GM21723 (cell line): ENCODE data around the gene SLC6A9.

Source experiments
- ATAC-seq: cut with Tn5 transposase; IDR thresholded peaks from one replicate; pipeline ENCODE4 v1.9.1; 2021; ENCODE audit warnings: mild to moderate bottlenecking, moderate library complexity; ENCODE audit not compliant: unreplicated experiment

Gene SLC6A9

DNA sequence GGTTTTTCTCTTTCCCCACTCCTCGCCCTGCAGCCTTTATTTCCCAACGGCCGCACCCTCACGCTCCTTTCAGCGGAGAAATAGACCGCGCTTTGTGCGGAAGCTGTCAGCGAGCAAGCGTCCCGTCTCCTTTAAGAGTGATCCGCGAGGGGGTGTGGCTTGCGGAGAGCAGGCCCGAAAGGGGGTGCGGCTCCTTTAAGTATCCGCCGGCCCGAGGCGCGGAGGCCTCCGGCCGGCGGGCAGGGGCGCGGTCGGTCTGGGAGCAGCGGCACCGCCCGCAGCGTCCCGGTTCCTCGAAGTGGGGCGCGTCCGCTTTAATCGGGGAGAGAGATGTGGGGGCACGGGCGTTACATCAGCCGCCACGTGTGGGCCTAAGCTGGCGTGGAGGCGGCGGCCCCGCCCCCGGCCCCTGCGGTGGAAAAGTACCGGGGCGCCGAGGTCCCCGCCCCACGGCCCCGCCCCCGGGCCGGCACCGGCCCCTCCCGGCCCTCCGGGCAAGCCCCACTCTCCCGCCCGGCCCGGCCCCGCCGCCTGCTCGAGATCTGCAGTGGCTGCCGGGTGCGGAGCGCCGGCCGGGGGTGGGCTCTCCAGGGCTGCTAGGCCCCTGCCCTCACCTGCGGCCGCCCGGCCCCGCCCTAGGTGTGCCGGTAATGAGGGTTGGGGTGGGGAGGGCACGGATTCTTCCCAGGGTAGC is 1.2 kb downstream of the SLC6A9 start:
- peak; percentile 81 for ATAC-seq

DNA sequence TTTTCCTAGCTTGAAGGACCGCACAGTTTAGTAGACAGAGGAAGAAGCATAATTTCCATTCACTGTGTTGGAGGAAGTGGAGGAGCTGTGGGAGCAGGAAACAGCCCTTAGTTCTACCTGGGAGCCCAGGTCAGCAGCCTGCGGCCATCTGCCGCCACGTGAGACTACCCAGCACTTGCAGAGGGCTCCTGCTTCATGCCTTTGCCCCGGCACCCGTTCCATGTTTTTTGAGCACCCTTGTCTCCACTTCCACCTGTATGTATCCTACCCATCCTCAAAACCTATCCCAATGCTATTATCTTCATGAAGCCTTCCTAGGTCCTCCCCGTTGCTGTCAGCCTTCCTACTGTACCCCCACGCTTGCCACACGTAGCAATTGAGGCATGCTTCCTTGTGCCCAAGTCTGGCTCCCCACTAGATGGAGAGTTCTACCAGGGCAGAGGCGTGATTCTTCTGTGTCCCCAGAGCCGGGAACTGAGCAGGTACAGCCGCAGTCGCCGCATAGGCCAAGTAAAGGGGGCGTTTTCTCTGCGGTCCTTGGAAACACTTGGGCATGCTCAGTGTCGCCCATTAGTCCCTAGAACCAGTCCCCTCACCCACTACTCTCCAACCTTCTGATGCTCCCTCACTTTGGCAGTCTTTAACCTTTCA is 1.9 kb downstream of the SLC6A9 start:
- peak; percentile 19 for ATAC-seq

- ATAC-seq = no peak
Observed at GRCh38 chr1:44027320-44027719, 3.9 kb downstream of the SLC6A9 start.

DNA sequence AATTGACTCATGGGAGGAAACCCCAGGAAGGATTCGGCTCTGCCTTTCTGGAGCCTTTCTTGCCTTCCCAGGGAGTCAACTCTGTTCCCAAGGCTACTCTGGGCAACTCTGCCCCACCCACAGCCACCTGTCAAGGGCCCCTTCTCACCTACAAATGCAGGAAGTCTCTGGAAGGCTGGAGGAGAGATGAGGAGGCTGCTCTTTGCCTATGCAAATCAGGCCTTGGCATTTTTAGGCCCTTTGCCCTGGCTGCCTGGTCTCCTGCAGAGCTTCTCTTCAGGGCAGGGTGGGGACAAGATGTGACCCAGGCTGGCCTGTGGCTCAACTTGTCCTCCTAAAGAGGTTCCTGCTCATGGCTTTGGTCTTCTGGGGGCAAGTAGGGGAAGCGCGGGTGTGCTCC is 5.4 kb downstream of the SLC6A9 start:
- ATAC-seq = no peak

- ATAC-seq = no peak
Observed at GRCh38 chr1:44024903-44025525, 6.2 kb downstream of the SLC6A9 start.

- ATAC-seq = no peak
Observed at GRCh38 chr1:44024031-44024902, 7.0 kb downstream of the SLC6A9 start.

- no peak for ATAC-seq
Observed at GRCh38 chr1:44021581-44022321, 9.5 kb downstream of the SLC6A9 start.

GRCh38 chr1:44021156-44021555 is 10.1 kb downstream of the SLC6A9 start:
- ATAC-seq = no peak

- ATAC-seq = no peak
Observed at GRCh38 chr1:44020464-44020863, 10.8 kb downstream of the SLC6A9 start.

DNA sequence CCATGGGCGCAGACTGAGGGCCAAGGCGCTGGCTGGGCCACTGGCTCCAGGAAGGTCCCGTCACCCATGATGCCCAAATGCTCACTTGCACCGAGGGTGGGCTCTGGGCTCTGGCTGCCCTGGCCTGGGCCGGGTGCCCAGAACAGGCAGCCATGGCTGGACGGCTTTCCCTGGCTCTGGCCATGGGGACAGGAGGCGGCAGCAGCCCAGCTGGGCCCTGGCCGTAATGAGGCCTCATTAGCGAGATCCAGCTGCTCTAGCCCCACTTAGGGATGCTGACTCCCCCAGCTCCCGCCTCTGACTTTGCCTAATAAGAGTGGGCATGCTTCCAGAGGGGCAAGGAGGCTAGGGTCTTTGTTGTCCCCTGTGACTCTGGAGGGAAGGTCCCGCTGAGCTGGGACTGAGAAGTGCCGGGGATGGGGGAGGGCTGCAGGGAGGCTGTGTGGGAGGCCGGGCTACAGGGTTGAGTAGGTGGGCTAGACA is 11.8 kb downstream of the SLC6A9 start:
- no peak for ATAC-seq

GRCh38 chr1:44016890-44017400 is 14.3 kb downstream of the SLC6A9 start:
- no peak for ATAC-seq

GRCh38 chr1:44016041-44016889 is 15.0 kb downstream of the SLC6A9 start:
- ATAC-seq = no peak

DNA sequence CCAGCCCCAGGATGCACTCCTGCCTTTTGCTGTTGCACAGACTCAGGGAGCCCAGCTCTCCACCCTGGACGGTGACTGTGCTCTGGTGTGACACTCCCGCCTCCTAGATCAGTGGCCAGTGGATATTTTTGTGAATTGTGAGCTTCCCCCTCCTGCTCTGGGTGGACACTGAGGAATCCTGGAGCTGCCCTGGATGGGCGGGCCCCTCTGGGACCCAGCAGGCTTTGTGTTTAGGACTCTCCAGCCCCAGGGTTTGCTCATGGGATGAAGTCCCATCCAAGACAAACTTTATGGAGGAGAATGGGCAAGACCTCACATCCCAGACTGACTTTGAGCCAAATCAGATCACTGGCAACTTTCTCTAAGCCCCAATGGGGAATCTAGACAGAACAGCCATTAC is 16.1 kb downstream of the SLC6A9 start:
- ATAC-seq = no peak

- ATAC-seq = no peak
Observed at GRCh38 chr1:44014365-44015104, 16.7 kb downstream of the SLC6A9 start.

- no peak for ATAC-seq
Observed at GRCh38 chr1:44013949-44014348, 17.3 kb downstream of the SLC6A9 start.

DNA sequence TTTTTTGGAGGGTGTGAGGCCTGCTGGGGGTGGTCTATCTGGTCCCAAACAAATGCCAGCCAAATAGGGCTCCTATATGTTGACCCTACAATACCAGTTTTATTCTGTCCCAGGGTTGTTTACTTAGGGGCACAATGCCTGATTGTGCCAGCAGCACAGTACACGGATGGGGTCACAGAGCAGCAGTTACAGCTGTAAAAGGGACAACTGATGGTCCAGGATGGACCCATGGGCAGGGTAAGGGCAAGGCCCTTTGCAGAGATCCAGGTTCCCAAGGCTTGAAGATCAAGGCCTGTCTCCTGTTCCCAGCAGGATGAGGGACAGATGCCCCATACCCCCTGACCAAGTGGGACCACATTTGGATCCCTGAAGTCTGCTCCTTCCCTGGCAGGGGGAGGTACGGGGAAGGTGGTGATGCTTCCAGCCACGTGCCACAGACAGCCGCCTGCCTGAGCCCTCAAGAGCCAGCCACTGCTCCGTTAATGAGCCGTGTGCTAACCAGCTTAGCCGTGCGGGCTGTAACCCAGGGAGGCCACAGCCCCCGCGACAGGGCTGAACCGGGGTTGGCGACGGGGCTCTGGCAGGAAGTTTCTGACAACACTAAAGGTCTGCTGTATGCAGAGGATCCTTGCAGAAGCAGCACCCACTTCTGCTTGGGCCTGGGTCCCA is 18.2 kb downstream of the SLC6A9 start:
- no peak for ATAC-seq

- no peak for ATAC-seq
Observed at GRCh38 chr1:44012404-44012803, 18.9 kb downstream of the SLC6A9 start.

- ATAC-seq = no peak
Observed at GRCh38 chr1:44010935-44011471, 20.3 kb downstream of the SLC6A9 start.
